Mammary epithelial cell (primary cell): ENCODE results near the gene HOXB4.

Experiments used
- CTCF ChIP-seq, 2 donors: IDR thresholded peaks in 1 of 2; conservative IDR thresholded peaks in 1 of 2; 2 replicates each; pipeline ENCODE4 v1.5.1; 2011 to 2012; ENCODE audit warnings: inconsistent platforms in 2 of 2, low read length in 2 of 2, mild to moderate bottlenecking in 2 of 2, control low read depth in 1 of 2, low read depth in 1 of 2; ENCODE audit not compliant: insufficient read depth in 1 of 2; ENCODE audit errors: extremely low read depth in 1 of 2
- EZH2 ChIP-seq: IDR thresholded peaks from 2 replicates; pipeline ENCODE4 v1.6.1; 2012; ENCODE audit warnings: low read length, inconsistent platforms, borderline replicate concordance

- TF ChIP-seq CTCF (conservative IDR thresholded peaks at IDR 0.05 in 1 of 2, IDR thresholded peaks at IDR 0.05 in 1 of 2; ENCODE audit: extremely low read depth in 1 of 2, insufficient read depth in 1 of 2, low read depth in 1 of 2, low read length in 2 of 2) (no peak), EZH2 (no peak)
Measured at GRCh38 chr17:48568499-48569239, 9.5 kb downstream of the HOXB4 start.
